ENCODE data around the gene CFAP58.

The CFAP58 gene

GRCh38 chr10:104321725-104322415, 31.8 kb upstream of the CFAP58 start:
- no peak for DNase-seq

GRCh38 chr10:104322416-104322782, 31.2 kb upstream of the CFAP58 start:
- no peak for DNase-seq

GRCh38 chr10:104323085-104323484, 30.5 kb upstream of the CFAP58 start:
- DNase-seq = no peak

GRCh38 chr10:104323760-104324201, 29.9 kb upstream of the CFAP58 start:
- DNase-seq = no peak

- DNase-seq = no peak
These were observed 29.4 kb upstream of the CFAP58 start for GRCh38 chr10:104324221-104324686.

- no peak for DNase-seq
These were observed 28.7 kb upstream of the CFAP58 start for GRCh38 chr10:104324931-104325330.

GRCh38 chr10:104325436-104326435, 27.9 kb upstream of the CFAP58 start:
- DNase-seq = no peak

GRCh38 chr10:104326991-104327610, 26.5 kb upstream of the CFAP58 start:
- DNase-seq = no peak

- no peak for DNase-seq
These were observed 25.6 kb upstream of the CFAP58 start for GRCh38 chr10:104327745-104328645.

- no peak for DNase-seq
These were observed 25.1 kb upstream of the CFAP58 start for GRCh38 chr10:104328646-104328895.

GRCh38 chr10:104328896-104329710, 24.5 kb upstream of the CFAP58 start:
- DNase-seq = peak; percentile 83

- DNase-seq = no peak
These were observed 23.9 kb upstream of the CFAP58 start for GRCh38 chr10:104329735-104330134.

GRCh38 chr10:104330168-104331110, 23.2 kb upstream of the CFAP58 start:
- DNase-seq = no peak

- DNase-seq = peak; percentile 34
These were observed 22.3 kb upstream of the CFAP58 start for GRCh38 chr10:104331208-104331838.

GRCh38 chr10:104332243-104333031, 21.2 kb upstream of the CFAP58 start:
- DNase-seq = peak; percentile 36

- DNase-seq = peak; percentile 71
These were observed 20.5 kb upstream of the CFAP58 start for GRCh38 chr10:104333032-104333727.

- peak; percentile 46 for DNase-seq
These were observed 19.8 kb upstream of the CFAP58 start for GRCh38 chr10:104333728-104334373.

GRCh38 chr10:104334561-104334960, 19.1 kb upstream of the CFAP58 start:
- peak; percentile 42 for DNase-seq
